NCI-H1694 treated with DMSO at 0.1 percent for 48 hours (cell line): ENCODE measurements around the gene ZSWIM8.
A peak's percentile ranks its signal among the peaks of the same experiment; 100 is the strongest.

Source experiments
- DNase-seq: peaks from one replicate; lab custom pipeline; 2025; lab: John Stamatoyannopoulos, UW

ZSWIM8 gene

DNA sequence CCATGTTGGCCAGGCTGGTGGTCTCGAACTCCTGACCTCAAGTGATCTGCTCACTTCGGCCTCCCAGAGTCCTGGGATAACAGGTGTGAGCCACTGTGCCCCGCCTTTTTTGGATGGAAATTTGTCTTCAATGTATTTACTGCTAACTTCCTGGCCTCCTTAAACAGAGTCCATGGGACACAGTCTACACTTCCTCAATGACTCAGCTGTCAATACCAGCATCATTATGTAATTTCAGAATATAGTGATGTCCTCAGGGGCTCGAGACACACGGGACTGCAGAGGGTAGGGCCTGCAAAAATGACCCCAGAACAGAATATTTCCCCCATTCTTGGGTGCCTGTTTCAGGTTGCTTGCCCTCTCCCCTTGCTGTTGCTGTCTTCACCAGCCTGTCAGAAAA, 57.9 kb downstream of the ZSWIM8 start:
- no peak for DNase-seq

DNA sequence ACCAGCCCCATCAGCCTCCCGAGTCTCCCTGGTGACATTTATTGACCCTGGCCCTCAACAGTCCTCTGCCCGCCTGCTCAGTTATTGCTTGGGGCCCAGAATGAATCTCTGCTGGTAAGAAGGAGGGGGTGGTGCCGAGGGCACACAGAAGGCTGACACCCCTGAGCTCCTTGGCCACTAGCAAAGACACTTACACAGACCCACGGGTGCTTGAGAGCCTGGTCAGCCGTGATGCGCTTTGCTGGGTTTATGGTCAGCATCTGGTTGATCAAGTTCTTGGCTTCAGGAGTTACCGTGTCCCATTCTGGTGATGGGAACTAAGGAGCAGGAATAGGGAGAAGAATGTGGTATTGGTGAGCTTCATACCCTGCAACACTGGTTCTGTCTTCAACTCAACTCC, 61.6 kb downstream of the ZSWIM8 start:
- no peak for DNase-seq

DNA sequence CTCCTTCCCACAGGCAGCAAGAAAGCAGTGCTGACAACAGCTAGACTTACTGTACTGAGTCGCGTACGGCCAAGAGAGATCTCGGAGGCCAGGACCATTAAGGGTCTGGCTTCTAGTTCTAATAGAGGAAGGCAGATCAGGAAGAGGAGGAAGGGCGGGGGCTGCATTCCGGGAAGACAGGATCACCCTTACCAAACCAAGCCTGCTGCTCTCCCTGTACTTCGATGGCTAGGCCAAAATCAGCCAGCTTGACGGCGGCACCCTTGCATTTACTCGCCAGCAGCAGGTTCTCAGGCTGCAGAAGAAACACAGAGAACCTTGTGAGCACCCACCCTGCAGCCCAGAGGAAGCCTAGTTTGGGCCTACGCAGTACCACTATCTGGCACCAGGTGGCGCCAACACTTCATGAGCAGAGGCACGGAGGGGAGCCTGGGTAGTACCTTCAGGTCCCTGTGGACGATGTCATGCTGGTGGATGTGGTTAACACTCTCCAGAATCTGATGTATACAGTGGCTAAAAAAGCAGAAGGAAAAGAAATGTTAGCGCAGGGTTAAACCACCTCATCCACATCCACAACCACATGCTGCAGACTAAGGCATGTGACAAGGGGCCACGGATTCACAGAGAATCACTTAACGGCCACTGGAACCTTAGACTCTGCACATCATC, 63.5 kb downstream of the ZSWIM8 start:
- DNase-seq = peak; percentile 62

DNA sequence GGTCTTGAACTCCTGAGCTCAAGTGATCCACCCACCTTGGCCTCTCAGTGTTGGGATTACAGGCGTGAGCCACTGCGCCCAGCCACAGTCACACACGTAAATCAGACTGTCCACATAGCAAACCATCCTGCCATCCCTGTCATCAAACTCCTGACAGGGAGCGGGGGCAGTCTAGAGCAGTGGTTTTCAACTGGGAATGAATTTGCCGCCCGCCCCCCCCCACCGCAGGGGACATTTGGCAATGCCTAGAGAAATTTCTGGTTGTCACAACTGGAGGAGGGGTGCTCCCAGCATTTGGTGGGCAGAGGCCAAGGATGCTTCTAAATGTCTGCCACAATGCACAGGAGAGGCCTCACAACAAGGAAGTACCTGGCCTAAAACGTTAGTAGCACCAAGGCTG, 64.8 kb downstream of the ZSWIM8 start:
- no peak for DNase-seq

DNA sequence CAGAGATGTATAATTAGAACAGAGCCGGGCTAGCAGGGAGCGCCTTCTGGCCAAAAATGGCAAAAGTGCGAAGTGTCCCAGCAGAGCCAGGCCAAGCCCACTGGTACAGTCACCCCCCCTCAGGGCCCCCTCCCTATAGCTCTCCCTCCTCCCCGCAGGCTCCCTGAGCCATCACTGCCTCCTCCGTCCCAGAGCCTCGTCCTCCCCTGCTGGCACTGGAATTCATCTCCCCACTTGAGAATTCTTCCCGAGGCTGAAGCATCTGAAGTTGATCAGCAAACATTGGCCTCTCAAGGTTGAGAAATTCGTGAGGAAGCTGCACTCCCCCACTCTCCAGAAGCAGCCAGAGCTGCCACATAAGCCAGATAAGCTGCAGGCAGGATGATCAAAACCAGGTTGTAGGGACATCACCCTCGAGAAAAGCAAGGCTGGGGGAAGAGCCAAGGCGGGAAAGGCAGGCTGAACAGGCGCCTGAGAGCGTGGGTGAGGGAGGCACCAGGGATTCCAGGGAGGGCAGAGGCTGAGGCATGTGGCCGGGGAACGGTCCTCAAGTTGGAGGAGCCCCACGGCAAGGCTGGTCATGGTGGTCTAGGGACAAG, 65.6 kb downstream of the ZSWIM8 start:
- DNase-seq = no peak
